Measurements from ENCODE around the gene PTPRD.

- TF ChIP-seq ZNF274 (IDR thresholded peaks at IDR 0.05; ENCODE audit: low read depth, low read length) (no peak), YY1 (IDR thresholded peaks at IDR 0.05; ENCODE audit: insufficient read depth, insufficient read length) (no peak), SUZ12 (IDR thresholded peaks at IDR 0.05; ENCODE audit: extremely low read depth, insufficient read depth, insufficient read length) (no peak)
Measured at GRCh38 chr9:9612270-9612669, 1000.5 kb downstream of the PTPRD start.
